RWPE2 (cell line): ENCODE data around the gene FCER1G.
A peak's percentile ranks its signal among the peaks of the same experiment; 100 is the strongest.

ENCODE experiments used
- ATAC-seq: fragments of 200-7000 bp; cut with Tn5 transposase; 3 replicates; pipeline ENCODE4 v1.9.1; 2021; ENCODE audit warnings: low read depth
- DNase-seq: peaks from one replicate; pipeline ENCODE4 v3.0.0-alpha.2; 2020; ENCODE audit warnings: low spot score
- H3K27ac ChIP-seq: fragments of 450-650 bp; 2 replicates; pipeline ENCODE4 v1.5.1; 2017; ENCODE audit warnings: mild to moderate bottlenecking; ENCODE audit not compliant: poor library complexity, severe bottlenecking
- H3K27me3 ChIP-seq: fragments of 250-450 bp; sonication (Bioruptor Pico); 2 replicates; pipeline ENCODE4 v1.5.1; 2021; ENCODE audit warnings: mild to moderate bottlenecking, moderate library complexity; ENCODE audit not compliant: insufficient read depth, poor library complexity, severe bottlenecking
- H3K36me3 ChIP-seq: fragments of 250-450 bp; sonication (Bioruptor Pico); 2 replicates; pipeline ENCODE4 v1.5.1; 2020; ENCODE audit warnings: low read depth, mild to moderate bottlenecking, moderate library complexity
- H3K4me1 ChIP-seq: fragments of 250-450 bp; sonication (Bioruptor Pico); 2 replicates; pipeline ENCODE4 v1.5.1; 2021; ENCODE audit warnings: mild to moderate bottlenecking, moderate library complexity; ENCODE audit not compliant: insufficient read depth, poor library complexity, severe bottlenecking
- H3K4me3 ChIP-seq: fragments of 250-450 bp; sonication (Bioruptor Pico); 2 replicates; pipeline ENCODE4 v1.5.1; 2021; ENCODE audit warnings: mild to moderate bottlenecking, moderate library complexity; ENCODE audit not compliant: severe bottlenecking
- H3K9me3 ChIP-seq: fragments of 250-450 bp; sonication (Bioruptor Pico); 2 replicates; pipeline ENCODE4 v1.5.1; 2021; ENCODE audit warnings: mild to moderate bottlenecking, moderate library complexity; ENCODE audit not compliant: severe bottlenecking
- CTCF ChIP-seq: fragments of 450-650 bp; IDR thresholded peaks from one replicate; pipeline ENCODE4 v1.5.1; 2017; ENCODE audit warnings: mild to moderate bottlenecking, moderate library complexity; ENCODE audit not compliant: poor library complexity, severe bottlenecking

Gene FCER1G

DNA sequence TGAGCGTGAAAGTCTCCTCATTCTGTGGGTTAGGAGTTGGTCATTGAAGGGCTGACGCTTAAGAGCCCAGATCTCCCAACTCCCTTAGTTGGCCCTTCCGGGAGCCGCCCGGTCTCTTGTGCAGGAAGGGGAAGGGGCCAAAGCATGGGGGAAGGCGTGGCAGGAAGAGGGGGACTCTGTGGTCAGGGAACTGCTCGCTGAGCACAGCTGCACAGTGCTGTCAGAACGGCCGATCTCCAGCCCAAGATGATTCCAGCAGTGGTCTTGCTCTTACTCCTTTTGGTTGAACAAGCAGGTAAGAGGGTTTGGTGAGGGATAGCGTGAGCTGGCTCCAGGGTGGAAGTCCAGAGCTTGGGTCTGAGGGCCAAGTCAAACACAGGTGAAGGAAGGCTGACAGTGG, at the start of gene FCER1G:
TSS of gene FCER1G (plus strand) at position 220 of the 400 bp plus-strand sequence. CDS start at position 247, 27 bp downstream.
- no peak within 1 kb of the TSS for H3K4me3 ChIP-seq
- H3K9me3 ChIP-seq = no peaks in the 10 kb centered on the region
- ATAC-seq (no peak), DNase-seq (no peak)
- H3K36me3 ChIP-seq = peaks cover 46% of the 10 kb centered on the region
- no peak within 1 kb of the TSS for H3K27ac ChIP-seq
- H3K27me3 ChIP-seq = no peaks in the 10 kb centered on the region
- no peaks in the 10 kb centered on the region for H3K4me1 ChIP-seq
- TF ChIP-seq CTCF = no peak

DNA sequence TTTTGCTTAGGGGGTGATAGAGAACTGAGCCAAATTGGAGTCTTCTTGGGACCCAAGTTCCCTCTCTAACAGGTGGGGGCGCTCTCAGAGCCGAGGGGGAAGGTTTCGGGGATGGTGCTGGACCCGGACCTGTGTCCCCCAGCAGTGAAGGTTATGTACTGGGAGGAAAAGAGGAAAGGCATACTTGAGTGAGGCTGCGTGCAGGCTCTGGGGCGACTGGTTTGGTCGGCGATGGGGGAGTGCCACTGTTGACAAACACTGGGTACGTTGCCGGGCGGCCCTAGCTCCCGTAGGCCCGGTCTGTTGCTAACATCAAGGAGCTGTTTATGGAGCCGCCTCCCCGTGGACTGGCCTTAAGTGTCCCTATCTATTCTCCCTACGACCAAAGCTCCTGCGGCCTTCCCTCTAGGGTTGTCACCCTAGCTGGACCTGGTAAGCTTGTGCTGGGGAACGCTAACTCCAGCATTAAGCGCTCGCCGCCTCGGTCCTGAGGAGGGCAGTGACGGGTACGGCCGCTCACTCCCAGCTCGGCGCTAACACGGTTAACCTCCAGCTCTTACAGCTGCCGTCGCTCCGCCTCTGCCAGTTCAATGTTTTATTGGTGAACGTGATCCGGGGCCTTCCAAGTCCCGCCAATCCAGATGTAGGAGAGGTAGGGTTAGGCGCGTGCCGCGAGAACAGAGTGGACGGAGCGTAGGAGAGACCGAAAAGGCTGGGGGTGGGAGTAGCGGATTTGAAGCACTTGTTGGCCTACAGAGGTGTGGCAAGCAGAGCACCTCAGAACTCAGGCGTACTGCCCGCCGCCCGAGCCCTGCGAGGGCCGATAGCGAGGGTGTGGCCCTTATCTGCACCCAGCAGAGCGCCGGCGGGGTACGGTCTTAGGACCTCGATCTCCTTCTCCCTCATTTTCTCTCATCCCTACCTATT, 49.1 kb upstream of the FCER1G start, which contains the start of gene PPOX:
TSS of gene PPOX (plus strand) at position 685 of the 927 bp plus-strand sequence. CDS start 422 bp downstream, outside the sequence.
- peak; percentile 46 for TF ChIP-seq CTCF
- Histone ChIP-seq H3K9me3 (no peaks in the 10 kb centered on the region), H3K4me3 (peak within 1 kb of the TSS; percentile 61), H3K27me3 (no peaks in the 10 kb centered on the region), H3K36me3 (peaks cover 21% of the 10 kb centered on the region), H3K4me1 (no peaks in the 10 kb centered on the region), H3K27ac (peak within 1 kb of the TSS; percentile 28)
- ATAC-seq (peak; percentile 95), DNase-seq (peak; percentile 97)

DNA sequence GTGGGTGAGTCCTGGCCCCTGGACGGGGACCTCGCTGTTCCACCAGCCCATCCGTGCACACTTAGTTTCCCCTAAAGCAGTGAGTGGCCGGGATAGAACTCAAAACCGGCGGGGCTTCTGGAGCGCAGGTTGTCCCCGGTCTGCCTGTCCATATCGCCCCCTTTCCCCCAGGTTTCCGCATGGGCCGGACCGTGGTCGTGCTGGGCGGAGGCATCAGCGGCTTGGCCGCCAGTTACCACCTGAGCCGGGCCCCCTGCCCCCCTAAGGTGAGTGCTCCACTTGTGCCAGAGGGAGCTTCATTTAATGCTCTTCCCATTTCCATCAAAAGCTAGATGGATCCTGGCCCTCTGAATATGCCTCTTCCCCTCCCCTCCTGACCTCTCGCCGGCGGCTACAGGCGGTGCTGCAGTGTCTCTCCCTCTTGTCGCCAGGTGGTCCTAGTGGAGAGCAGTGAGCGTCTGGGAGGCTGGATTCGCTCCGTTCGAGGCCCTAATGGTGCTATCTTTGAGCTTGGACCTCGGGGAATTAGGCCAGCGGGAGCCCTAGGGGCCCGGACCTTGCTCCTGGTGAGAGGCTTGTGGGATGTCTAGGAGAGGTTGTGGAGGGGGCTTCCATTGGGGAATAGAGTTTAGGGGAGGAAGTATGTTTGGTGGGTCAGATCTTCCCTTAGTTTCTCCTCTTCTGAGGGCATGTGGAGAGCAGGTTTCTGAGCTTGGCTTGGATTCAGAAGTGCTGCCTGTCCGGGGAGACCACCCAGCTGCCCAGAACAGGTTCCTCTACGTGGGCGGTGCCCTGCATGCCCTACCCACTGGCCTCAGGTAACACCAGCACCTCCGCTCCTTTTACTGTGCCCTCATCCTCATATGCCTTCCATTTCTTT, 48.2 kb upstream of the FCER1G start:
- TF ChIP-seq CTCF = no peak
- Histone ChIP-seq H3K9me3 (no peaks in the 10 kb centered on the region), H3K4me3 (peak overlapping the region; percentile 61), H3K36me3 (peaks cover 26% of the 10 kb centered on the region), H3K4me1 (no peaks in the 10 kb centered on the region), H3K27ac (peak overlapping the region; percentile 28), H3K27me3 (no peaks in the 10 kb centered on the region)
- DNase-seq (no peak), ATAC-seq (no peak; the same call in 2 of the 3 replicates)

- Histone ChIP-seq H3K4me1 (no peaks in the 10 kb centered on the region), H3K4me3 (no peak overlapping the region), H3K36me3 (peaks cover 31% of the 10 kb centered on the region), H3K27ac (no peak overlapping the region), H3K9me3 (no peaks in the 10 kb centered on the region), H3K27me3 (no peaks in the 10 kb centered on the region)
- ATAC-seq (no peak), DNase-seq (no peak)
- no peak for TF ChIP-seq CTCF
Measured at GRCh38 chr1:161168906-161169305, 46.2 kb upstream of the FCER1G start.
